Stimulated activated CD4-positive, alpha-beta T cell treated with anti-CD3 and anti-CD28 coated beads, Interleukin-15, amount 100 ng/mL, for 48 hours (primary cell): ENCODE measurements around the gene FADS2.
A peak's percentile ranks its signal among the peaks of the same experiment; 100 is the strongest.

Source experiments
- DNase-seq, 2 donors: peaks; one replicate each; pipeline ENCODE4 v3.0.0-alpha.2; 2020; ENCODE audit warnings: low read depth in 2 of 2

FADS2 gene

DNA sequence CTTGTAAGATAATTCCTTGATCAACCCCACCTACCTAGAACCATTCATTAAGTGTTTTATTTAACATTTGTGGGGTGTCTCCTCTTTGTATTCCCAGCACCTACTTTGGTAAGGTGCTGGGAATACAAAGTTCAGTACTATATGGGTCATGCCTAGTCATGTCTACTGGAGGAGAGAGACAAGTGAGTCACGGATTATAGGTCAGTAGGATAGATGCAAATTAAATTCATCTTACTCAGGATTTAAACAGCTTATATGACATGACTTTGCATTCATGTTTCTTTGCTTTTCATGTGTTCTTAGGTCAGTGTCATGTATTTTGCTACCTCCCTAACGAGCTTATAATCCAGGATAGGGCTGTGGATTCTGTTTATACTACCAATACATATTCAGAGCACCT lies 7.9 kb upstream of the FADS2 start:
- DNase-seq: no peak

DNA sequence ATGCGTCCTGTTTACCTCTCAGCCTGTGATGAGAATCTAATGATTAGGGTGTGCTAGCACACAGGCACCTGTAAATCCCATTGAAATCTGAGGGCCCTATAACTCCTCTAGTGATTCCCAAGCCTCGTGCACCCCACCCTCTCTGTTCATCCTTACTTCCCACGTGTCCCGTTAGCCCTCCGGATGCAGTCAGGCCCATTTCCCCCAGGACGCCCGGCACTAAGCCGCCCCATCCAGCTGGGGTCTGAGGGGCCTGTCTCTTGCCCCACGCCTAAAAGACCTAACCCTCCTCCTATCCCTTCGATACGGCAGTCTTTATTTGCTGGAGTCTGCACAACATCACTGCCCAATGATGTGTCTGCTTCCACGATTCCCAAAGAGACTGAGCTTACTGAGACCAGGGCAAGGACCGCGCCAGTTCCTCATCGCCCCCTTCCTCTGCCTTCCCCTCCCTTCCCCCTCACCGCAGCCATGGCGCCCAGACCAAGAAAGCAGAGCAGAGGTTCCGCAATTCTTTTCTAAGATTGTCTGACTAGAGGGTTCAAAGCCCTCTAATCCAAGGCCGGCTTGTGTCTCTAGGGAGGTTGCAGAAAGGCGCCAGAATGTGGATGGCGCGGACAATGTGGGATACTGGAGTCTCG lies 1.1 kb upstream of the FADS2 start:
- no peak for DNase-seq

DNA sequence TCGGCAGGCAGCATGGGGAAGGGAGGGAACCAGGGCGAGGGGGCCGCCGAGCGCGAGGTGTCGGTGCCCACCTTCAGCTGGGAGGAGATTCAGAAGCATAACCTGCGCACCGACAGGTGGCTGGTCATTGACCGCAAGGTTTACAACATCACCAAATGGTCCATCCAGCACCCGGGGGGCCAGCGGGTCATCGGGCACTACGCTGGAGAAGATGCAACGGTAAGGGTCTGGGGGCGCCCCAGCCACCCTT lies 204 bp downstream of the FADS2 start:
- DNase-seq: no peak

DNA sequence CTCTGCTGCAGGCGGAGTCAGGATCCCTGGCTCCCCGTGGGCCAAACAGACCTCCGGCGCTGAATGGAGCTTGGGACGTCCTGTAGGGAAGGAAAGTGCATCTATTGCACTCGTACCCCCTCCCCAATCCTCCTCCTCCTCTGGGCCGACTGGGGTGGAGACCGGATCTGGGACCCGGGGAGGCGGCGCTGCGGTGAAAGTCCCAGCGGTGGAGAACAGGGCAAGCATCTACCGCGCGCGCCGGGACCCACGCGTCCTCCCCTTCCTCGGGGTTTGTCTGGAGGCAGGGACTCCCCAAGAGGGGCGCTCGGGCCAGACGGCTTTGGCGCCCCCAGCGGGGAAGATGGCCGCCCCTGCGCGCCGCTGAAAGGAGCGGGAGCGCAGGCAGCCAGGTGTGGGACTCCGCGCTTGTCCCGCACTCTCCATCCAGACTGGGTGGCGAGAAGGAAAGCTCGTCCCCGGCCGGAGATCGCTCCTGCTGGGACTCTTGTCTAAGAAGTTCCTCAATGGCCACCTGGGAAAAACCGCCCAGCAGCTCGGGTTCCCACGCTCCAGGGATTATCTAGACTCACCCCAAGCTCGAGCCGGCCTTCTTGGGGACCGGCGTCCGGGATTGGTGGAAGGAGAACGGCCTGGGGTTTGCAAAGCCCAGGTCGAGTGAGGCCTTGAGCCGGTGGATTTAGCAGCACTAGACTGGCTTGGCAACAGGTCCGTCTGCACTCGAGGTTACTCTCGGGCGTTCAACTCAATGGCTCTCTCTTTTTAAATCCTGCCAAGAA lies 718 bp downstream of the FADS2 start:
- DNase-seq: no peak

DNA sequence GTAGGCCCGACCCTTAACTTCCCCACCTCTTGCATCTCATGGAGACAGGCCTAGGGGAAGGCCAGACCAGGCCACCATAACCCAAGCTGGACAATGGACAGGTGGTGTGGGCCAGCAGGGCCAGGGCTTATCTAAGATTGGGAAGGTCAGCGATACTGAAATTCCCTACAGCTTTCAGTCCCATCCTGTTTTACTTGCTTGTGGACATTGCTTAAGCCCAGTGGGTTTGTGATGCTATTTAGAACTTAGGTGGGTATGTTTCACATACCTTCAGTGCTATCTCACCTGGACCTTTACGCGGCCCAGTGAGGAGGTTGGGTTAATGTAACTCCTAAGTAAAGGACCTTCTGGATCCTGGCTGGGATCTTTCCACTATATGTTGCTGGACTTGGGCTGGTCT lies 1.7 kb downstream of the FADS2 start:
- no peak for DNase-seq

DNA sequence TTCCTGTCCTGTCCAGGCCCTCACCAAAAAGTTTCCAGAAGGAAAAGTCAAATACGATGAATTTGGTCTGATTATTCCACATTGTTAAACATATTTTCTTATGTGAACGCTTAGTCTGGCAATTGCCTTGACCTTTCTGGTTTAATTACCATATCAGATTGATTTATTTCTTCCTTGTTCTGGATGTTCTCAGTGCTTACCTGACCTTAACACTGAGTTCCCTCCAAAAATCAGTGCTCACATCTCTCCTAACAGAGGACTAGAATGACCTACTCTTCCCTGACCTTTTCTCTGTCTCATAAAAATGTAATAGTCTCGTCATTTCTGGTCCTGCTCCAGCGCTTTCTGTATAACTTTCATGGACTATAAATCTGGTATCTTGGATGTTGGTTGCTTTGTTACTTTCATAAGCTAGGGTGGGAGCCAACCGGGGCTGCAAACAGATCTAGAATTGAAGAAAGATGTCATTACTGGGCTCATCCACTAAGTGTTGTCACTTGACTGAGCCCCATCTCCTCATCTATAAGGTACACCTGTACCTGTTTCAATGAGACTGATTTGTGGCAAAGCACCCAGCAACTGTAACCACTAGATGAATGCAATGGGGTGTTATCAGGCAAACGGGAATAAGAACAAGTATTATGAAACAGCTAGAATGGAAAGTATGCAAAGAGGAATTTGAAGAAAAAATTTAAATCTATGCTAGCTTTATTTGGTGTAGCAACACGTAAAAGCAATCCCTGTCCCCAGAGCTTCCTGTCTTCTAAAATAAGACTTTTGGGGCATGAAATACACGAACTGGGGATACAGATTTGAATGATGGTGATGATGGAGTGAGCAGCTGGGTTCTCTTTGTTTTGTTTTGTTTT lies 2.4 kb downstream of the FADS2 start:
- DNase-seq: no peak

DNA sequence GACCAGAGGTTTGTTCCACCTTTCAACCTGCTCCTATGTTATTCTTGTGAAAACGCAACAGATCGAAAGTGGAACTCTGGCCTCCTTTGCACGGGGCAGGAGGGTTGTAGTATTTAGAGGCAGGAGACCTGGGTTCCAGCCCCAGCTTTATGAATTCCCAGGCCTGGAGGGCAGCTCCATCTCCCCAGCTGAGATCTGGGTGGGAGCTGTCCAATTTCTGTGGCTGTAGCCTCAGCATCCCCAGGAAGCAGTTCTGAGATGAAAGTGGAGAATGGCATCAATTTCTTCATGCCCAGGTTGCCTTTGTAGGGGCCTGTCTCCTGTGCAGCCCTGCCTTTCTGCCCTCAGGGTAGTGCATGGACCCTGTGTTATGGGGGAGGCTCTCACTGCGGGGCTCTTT lies 4.1 kb downstream of the FADS2 start:
- no peak for DNase-seq

DNA sequence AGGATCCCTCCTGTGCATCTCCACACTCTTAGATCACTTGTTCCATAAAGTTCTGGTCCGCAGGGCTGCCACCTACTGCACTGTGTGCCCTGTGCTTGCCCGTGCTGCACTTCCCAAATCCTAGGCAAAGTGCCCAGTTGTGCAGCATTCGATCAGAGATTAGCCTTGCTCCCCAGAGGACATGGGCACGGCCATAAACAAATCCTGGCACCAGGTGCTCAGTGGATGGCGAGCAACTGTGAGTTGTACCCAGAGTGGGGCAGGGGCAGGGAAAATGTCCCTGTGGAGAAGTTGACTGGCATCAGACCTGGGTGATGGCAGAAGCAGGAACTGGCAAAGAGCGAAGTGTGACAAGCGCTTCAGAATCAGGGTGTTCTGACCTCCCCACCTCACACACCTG lies 4.7 kb downstream of the FADS2 start:
- DNase-seq: no peak

DNA sequence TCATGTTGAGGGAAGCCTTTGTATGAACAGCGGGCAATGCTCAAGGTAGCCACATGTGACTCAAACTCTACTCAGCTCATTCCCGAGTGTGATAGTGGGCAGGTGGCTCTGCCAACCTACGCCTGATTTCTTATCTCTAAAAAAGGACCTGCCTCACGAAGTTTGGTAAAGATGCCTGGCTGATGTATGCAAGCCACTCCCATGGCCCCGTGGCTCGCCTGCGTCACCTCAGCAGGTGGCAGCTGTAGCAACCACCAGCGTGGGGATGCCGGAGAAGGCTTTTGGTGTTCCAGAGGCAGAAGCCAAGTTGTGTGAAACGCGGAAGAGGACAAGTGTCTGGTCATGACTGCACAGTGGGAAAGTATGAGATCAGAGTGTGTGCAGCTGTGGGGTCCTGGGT lies 5.4 kb downstream of the FADS2 start:
- no peak for DNase-seq

DNA sequence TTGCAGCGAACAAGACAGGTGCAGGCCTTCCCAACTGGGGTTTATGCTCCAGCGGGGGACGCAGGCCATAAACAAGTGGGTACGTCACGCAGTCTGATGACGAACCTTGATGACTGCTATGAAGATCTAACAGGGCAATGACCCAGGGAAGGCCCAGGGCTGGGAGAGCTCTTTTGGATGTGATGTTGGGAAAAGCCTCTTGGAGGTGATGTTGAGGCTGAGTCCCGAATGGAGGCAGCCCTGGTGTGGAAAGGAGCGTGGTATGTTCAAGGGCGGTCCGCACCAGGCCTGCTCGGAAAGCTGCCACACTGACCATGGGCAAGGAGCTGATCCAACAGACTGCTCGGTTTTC lies 5.8 kb downstream of the FADS2 start:
- no peak for DNase-seq

DNA sequence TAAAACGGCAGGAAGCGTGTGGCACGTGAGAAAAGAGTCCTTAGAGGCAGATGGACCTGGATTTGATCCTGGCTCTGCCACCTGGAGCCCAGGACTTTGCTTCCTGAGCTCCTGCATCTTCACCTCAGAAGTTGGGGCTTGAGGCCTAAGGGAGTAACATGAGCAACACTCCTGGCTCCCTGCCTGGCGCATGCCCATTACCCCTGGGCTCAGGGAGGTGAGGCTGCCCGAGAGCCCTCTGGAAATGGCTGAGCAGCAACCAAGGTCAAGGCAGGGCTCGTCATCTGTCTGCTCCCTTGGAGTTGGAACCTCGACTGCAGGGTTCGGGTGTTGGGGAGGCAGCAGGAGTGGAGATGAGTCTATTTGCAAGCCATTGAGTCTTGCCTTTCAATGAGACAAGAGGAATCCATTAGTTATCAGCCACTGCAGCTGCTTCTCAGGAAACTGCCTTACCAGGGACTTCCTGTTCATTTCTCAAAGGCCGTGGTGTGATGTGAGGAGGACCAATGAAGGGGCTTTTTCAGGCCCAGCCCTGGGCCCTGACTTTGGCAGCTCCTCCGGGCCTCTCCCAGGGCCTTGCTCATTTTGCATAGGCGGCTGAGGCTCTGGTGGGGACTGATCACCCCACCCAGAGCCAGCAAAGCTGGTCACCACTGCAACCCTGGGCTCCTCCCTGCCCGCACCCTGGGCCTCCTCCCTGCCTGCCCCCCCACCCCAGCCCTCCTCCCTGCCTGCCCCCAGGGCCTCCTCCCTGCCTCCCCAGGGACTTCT lies 6.4 kb downstream of the FADS2 start:
- peak; percentile 26 to 39 for DNase-seq

DNA sequence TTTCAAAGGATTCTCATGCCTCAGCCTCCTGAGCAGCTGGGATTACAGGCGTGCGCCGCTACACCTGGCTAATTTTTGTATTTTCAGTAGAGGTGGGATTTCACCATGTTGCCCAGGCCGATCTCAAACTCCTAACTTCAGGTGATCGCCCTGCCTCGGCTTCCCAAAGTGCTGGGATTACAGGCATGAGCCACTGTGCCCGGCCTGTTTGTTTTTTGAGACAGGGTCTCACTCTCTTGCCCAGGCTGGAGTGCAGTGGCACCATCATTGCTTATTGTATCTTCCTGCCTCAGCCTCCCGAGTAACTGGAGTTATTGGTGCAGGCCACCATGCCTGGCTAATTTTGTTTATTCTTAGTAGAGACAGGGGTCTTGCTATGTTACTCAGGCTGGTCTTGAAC lies 8.1 kb downstream of the FADS2 start:
- DNase-seq: no peak

DNA sequence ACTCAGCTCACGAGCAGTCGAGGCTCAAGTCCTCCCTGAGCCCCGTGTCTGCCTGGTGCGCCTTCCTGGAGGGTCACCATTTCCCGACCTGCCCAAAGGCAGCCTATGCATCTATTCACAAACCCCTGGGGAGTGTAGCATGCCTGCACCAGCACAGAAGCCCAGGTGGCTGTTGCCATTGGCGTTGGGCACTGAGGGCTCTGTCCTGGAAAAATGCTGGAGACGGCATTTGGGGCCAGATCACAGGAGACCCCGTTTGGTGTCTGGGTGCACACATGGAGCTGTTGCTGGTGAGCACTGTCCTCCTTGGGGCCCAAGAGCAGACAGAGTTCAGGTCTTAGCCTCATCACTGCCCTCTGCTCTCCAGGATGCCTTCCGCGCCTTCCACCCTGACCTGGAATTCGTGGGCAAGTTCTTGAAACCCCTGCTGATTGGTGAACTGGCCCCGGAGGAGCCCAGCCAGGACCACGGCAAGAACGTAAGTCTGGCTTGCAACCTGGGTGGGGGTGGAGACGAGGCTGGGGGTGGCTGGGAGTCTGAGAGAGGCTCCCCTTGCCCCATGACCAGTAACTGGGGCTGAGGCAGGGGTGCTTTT lies 9.4 kb downstream of the FADS2 start:
- DNase-seq: no peak

DNA sequence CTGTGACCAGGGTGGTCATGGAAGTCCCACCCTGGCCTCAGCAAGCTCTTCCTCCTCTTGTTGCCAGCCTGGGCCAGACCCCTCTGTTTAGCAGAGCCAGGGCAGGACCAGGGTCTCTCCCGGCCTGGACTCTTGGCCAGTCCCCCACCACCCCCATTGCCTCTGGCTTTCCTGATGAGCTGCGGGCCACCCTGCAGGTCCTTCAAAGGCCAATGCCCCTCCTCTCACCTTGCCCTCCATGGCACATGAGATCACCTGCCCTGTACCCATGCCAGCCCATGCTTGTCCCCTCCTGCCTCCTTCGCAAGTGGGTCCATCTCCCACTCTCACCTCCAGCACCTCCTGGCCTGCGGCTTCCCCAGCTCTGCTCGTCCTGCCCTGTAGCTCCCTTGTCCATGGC lies 10.4 kb downstream of the FADS2 start:
- DNase-seq: no peak

DNA sequence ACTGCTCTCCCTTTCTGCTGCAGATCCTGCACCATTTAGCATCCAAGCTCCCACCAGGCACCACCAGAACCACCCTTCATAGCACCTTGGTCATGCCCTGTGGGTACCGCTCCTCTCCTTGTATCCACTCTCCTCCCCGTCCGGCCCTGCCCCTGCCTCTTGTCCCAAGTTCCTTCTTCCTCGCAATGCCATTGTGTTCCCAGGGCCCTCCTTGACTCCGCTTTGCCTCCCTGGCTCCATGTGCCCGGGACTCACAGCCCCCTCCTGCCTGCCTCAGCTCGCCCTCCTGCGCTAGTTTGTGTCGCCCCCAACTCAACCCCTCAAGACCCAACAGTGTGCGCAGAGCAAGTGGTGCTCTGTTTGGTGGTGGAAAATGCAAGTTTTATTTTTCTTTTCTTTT lies 10.8 kb downstream of the FADS2 start:
- no peak for DNase-seq

DNA sequence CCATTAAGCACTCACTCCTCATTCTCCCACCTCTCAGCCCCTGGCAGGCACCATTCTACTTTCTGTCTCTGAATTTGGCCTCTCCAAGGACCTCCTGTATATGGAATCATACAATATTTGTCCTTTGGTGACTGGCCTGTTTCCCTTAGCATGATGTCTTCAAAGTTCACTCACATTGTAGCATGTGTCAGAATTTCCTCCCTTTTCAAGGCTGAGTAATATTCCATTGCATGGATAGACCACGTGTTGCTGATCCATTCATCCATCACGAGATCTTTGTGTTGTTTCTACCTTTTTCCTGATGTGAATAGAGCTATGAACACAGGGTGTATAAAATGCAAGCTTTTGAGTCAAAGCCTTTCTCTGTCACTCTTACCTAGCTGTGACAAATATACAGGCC lies 11.6 kb downstream of the FADS2 start:
- DNase-seq: no peak

DNA sequence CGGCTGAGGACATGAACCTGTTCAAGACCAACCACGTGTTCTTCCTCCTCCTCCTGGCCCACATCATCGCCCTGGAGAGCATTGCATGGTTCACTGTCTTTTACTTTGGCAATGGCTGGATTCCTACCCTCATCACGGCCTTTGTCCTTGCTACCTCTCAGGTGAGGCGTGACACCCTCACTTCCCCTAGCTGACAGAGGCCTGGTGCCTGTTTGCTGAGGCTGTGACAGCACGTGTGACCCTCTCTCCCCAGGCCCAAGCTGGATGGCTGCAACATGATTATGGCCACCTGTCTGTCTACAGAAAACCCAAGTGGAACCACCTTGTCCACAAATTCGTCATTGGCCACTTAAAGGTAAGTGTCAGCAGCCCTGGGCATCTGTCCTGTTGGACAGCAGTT lies 12.3 kb downstream of the FADS2 start:
- no peak for DNase-seq

DNA sequence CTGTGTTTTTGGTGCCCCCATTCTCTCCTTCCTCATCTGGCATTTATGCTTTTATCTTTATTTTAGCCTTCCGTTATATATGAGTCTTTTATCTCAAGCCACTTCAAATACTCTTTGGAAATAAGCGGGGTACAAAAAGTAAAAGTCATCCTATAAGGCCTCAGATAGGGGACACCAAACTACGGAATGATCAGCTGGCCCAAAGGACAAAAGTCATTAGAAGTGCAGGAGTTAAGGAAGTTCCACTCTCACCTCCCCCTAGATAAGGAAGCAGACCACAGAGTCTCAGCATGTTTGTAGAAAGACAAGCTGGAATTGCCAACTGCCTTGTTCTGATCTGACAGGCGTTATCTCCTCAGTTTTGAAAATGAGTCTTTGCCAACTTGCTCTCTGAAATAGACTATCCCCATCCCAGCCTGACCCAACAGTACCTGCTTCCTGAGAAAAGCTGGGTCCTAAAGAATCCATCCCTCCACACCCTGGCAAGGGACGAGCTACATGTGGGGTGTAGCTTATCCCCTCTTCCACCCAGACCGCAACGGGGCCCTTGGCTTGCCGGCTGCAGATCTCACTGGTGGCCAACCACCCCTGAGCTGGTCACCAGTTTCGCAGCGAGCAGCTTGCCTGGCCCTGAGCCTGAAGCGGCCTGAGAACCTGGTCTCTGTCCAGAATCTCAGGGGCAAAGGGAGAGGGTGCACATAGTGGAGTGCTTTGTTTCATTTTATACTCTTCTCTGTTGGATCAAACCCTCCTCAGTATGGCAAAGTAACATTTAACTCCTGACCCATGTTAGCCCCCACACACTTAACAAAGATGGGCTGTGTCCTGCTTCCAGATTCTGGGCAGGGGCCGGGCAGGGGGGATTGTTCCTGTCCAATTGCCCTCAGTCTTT lies 13.8 kb downstream of the FADS2 start:
- no peak for DNase-seq

DNA sequence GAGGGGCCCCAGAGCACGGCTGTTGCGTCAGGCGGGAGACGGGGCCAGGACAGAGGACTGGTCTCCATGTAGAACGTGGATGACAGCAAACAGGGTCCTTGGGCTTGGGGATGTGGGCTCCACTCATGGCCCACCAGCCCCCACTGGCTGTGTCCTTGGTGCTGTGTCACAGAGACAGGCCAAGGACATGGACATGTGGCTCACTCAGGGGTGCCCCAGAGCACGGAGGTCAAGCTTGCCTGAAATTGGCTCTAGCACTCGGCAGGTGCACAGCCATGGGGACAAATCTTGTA lies 14.4 kb downstream of the FADS2 start:
- DNase-seq: no peak

DNA sequence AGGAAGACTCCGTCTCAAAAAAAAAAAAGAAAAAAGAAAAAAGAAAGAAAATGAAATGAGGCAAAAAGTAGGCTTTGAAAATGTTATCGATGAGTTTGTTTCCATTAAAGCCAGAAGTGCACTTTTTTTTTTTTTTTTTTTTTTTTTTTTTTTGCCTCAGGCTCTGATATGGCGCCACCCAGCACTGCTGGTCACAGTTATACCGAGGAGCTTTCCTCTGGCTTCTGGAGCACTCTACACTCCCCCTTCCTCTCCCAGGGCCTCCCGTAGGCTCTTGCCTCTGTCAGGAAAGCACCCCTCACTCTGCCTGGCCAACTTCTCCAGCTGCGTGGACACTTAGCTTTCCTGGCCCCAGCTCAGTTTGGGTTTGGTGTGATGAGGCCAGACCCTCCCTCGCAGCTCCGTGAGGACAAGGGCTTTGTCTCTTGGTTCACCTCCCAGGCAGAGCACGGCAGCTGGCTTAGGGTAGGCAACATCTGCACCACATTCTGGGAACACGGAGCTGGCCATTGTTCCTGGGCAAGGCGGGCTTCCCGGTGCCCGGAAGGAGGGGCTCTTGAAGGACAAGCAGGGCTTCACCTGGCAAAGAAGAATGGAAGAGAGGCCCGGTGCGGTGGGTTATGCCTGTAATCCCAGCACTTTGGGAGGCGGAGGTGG lies 16.9 kb downstream of the FADS2 start:
- no peak for DNase-seq
